Caco-2 (cell line): Measurements from ENCODE around the gene ADGRV1. TPM values are rescaled to one million over a fixed set of nuclear protein-coding genes. Genes with fewer than 3 reads are reported as not detected.
"Not testable (repeated sequence)": the region's sequence is repeated elsewhere in the genome, so short reads cannot be mapped to it uniquely, and the experiment has no call there.

Experiments
- BruUV-seq: library from RNA; stranded (reverse); fragments of 400-500 nt; replicated peaks from 2 replicates; lab custom pipeline; 2021; lab: Mats Ljungman, UMichigan
- CTCF ChIA-PET: fragments of 300-600 bp; sonication (Branson Sonifier 250); formaldehyde crosslinking; loops from one replicate; lab custom pipeline; 2022; ENCODE audit warnings: antibody characterized with exemption; lab: Charles Lee
- POLR2A ChIA-PET: fragments of 300-600 bp; sonication (Branson Sonifier 250); formaldehyde crosslinking; loops from one replicate; lab custom pipeline; 2022; ENCODE audit warnings: antibody characterized with exemption; lab: Charles Lee
- DNase-seq, 2 experiments: peaks; one replicate each; pipeline versions ENCODE4 v3.0.0 to v3.0.0-alpha.2; 2020 to 2022
- H3K27me3 ChIP-seq: replicated peaks from 2 replicates; pipeline ENCODE4 v1.6.0; 2011; ENCODE audit warnings: low read length; ENCODE audit not compliant: control insufficient read depth, insufficient read depth
- H3K36me3 ChIP-seq: 2 replicates; pipeline ENCODE4 v1.5.1; 2011; ENCODE audit warnings: low read length; ENCODE audit not compliant: control insufficient read depth, insufficient read depth
- H3K4me1 ChIP-seq: fragments of 250-450 bp; sonication (Bioruptor Pico); 2 replicates; pipeline ENCODE4 v1.5.1; 2020; ENCODE audit warnings: mild to moderate bottlenecking
- H3K4me3 ChIP-seq: 2 replicates; pipeline ENCODE4 v1.5.1; 2011; ENCODE audit warnings: low read depth, mild to moderate bottlenecking, control low read depth, low read length
- H3K9me3 ChIP-seq: fragments of 250-450 bp; sonication (Bioruptor Pico); 2 replicates; pipeline ENCODE4 v1.5.1; 2020; ENCODE audit warnings: mild to moderate bottlenecking, moderate library complexity
- H3K27ac Mint-ChIP-seq: one replicate; pipeline ENCODE4 v1.8.0; 2022; ENCODE audit warnings: mixed read lengths; ENCODE audit not compliant: unreplicated experiment
- H3K27me3 Mint-ChIP-seq: one replicate; pipeline ENCODE4 v1.8.0; 2022; ENCODE audit warnings: mixed read lengths; ENCODE audit not compliant: insufficient read depth, unreplicated experiment
- H3K36me3 Mint-ChIP-seq: one replicate; pipeline ENCODE4 v1.8.0; 2022; ENCODE audit warnings: mild to moderate bottlenecking, mixed read lengths; ENCODE audit not compliant: insufficient read depth, unreplicated experiment
- H3K4me1 Mint-ChIP-seq: one replicate; pipeline ENCODE4 v1.8.0; 2022; ENCODE audit warnings: low read depth, mixed read lengths; ENCODE audit not compliant: unreplicated experiment
- H3K4me3 Mint-ChIP-seq: one replicate; pipeline ENCODE4 v1.8.0; 2022; ENCODE audit warnings: mild to moderate bottlenecking, moderate library complexity, mixed read lengths; ENCODE audit not compliant: unreplicated experiment
- H3K9me3 Mint-ChIP-seq: one replicate; pipeline ENCODE4 v1.8.0; 2022; ENCODE audit warnings: mixed read lengths; ENCODE audit not compliant: unreplicated experiment
- intact Hi-C: fragments of 100-400 bp; cut with micrococcal nuclease; formaldehyde crosslinking; loops from one replicate; pipeline ENCODE4 v1.10.0; 2022; ENCODE audit not compliant: unreplicated experiment
- total RNA-seq: library from RNA; stranded (reverse); gene quantifications from 2 replicates; pipeline ENCODE4 v1.2.3, GENCODE V29; 2022
- TF ChIP-seq, protein P1 (sequence below), 2 experiments: fragments of 200-600 bp in 1 of 2; IDR thresholded peaks; 1 replicate in 1 of 2; 2 replicates in 1 of 2; pipeline versions ENCODE4 v1.5.1 to v1.8.0; 2011 to 2022; ENCODE audit warnings: antibody characterized with exemption in 1 of 2, control low read depth in 1 of 2, inconsistent platforms in 1 of 2, low read depth in 1 of 2, low read length in 1 of 2, mild to moderate bottlenecking in 1 of 2, moderate library complexity in 1 of 2; ENCODE audit not compliant: insufficient read depth in 1 of 2, severe bottlenecking in 1 of 2, unreplicated experiment in 1 of 2

ADGRV1 gene
- total RNA-seq, 1 experiment from 2014 or later: 23.2 TPM

DNA sequence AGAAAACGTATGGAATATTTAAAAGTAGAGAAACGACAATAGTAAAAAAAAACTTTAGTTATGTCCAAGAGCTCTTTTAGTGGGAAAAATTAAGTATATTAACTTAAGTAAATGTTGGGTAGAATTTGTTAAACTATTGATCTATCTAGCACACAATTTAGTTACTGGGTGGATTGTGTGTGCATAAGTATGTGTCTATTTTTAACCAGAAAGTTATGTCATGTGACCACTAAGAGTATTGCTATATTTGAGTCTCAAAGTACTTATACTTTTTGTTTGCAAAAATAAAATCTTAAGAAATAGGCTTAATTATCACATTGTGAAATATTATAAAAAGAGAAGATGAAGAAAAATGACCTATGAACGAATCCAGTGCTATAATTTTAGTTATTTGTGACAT is 56.8 kb downstream of the ADGRV1 start:
- DNase-seq: no peak
- intact Hi-C loops: no loop called here
- BruUV-seq: no TSS peak
- Histone ChIP-seq H3K9me3 (no peaks in the 10 kb centered on the region), H3K4me3 (no peak overlapping the region), H3K36me3 (no peaks in the 10 kb centered on the region), H3K4me1 (no peaks in the 10 kb centered on the region), H3K27me3 (no peaks in the 10 kb centered on the region; the same call in 1 of the 2 replicates)
- no peak overlapping the region for H3K4me3 Mint-ChIP-seq
- no peaks in the 10 kb centered on the region for H3K9me3 Mint-ChIP-seq
- no peaks in the 10 kb centered on the region for H3K36me3 Mint-ChIP-seq
- H3K4me1 Mint-ChIP-seq: no peaks in the 10 kb centered on the region
- no peak overlapping the region for H3K27ac Mint-ChIP-seq
- H3K27me3 Mint-ChIP-seq: peaks cover 10% of the 10 kb centered on the region
- ChIA-PET POLR2A (no interaction called here), CTCF (no interaction called here)
- TF ChIP-seq, protein P1, sequence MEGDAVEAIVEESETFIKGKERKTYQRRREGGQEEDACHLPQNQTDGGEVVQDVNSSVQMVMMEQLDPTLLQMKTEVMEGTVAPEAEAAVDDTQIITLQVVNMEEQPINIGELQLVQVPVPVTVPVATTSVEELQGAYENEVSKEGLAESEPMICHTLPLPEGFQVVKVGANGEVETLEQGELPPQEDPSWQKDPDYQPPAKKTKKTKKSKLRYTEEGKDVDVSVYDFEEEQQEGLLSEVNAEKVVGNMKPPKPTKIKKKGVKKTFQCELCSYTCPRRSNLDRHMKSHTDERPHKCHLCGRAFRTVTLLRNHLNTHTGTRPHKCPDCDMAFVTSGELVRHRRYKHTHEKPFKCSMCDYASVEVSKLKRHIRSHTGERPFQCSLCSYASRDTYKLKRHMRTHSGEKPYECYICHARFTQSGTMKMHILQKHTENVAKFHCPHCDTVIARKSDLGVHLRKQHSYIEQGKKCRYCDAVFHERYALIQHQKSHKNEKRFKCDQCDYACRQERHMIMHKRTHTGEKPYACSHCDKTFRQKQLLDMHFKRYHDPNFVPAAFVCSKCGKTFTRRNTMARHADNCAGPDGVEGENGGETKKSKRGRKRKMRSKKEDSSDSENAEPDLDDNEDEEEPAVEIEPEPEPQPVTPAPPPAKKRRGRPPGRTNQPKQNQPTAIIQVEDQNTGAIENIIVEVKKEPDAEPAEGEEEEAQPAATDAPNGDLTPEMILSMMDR (IDR thresholded peaks at IDR 0.05; ENCODE audit: insufficient read depth in 1 of 2, low read depth in 1 of 2, low read length in 1 of 2, severe bottlenecking in 1 of 2, unreplicated experiment in 1 of 2): no peak

DNA sequence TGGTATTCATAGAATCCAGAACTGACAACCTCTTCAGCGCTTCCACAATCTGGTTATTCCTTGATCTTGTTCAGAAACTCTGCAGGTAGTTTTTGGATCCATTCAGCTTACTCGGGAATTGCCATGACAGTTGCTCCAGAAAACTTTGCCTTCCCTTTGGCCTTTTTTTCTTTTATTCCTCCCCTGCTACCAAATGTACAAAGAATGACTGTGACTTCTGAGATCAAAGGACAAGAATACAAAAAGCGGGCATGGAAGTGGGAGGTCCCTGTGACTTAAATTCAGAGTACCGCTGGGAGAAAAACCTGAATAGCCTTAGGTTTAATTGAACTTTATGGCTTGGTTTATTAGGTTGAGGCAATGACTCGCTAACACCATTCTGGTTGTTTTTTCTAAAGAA is 59.5 kb downstream of the ADGRV1 start:
- TF ChIP-seq, protein P1 (IDR thresholded peaks at IDR 0.05; ENCODE audit: insufficient read depth in 1 of 2, low read depth in 1 of 2, low read length in 1 of 2, severe bottlenecking in 1 of 2, unreplicated experiment in 1 of 2): no peak
- Histone ChIP-seq H3K4me1 (no peaks in the 10 kb centered on the region), H3K27me3 (no peaks in the 10 kb centered on the region), H3K36me3 (no peaks in the 10 kb centered on the region), H3K9me3 (no peaks in the 10 kb centered on the region), H3K4me3 (no peak overlapping the region)
- no peak overlapping the region for H3K4me3 Mint-ChIP-seq
- no peak for DNase-seq
- BruUV-seq: no TSS peak
- peaks cover 7% of the 10 kb centered on the region for H3K27me3 Mint-ChIP-seq
- no peaks in the 10 kb centered on the region for H3K4me1 Mint-ChIP-seq
- ChIA-PET CTCF (no interaction called here), POLR2A (no interaction called here)
- intact Hi-C loops: no loop called here
- no peaks in the 10 kb centered on the region for H3K9me3 Mint-ChIP-seq
- H3K27ac Mint-ChIP-seq: no peak overlapping the region
- no peaks in the 10 kb centered on the region for H3K36me3 Mint-ChIP-seq

DNA sequence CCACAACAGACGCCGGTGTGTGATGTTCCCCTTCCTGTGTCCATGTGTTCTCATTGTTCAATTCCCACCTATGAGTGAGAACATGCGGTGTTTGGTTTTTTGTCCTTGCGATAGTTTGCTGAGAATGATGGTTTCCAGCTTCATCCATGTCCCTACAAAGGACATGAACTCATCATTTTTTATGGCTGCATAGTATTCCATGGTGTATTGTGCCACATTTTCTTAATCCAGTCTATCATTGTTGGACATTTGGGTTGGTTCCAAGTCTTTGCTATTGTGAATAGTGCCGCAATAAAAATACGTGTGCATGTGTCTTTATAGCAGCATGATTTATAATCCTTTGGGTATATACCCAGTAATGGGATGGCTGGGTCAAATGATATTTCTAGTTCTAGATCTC is 61.2 kb downstream of the ADGRV1 start:
- H3K27me3 Mint-ChIP-seq, H3K9me3 ChIP-seq, H3K36me3 ChIP-seq, POLR2A ChIA-PET, H3K9me3 Mint-ChIP-seq, H3K4me3 Mint-ChIP-seq, H3K36me3 Mint-ChIP-seq, BruUV-seq, H3K4me1 ChIP-seq, DNase-seq, H3K27me3 ChIP-seq, H3K4me1 Mint-ChIP-seq, H3K4me3 ChIP-seq, CTCF ChIA-PET, intact Hi-C loops, H3K27ac Mint-ChIP-seq: not testable (repeated sequence)

DNA sequence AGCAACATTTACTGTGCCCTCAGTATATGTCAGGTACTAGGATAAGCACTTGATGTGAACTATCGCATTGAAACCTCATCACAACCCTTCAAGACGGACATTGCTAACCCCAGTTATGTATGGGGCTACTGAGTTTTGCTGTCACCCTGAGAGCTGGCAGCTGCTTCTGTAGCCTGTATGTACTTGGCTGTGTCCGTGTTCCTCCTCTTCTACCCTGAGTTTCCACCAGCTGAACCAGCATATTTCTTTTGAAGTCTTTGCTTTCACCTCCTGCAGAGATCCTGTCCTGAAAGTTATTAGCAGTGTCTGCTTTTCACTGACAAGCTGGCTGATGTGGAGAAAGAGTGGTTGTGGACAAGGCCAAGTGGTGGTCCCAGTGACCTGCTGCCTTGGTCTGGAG is 63.3 kb downstream of the ADGRV1 start:
- ChIA-PET CTCF (no interaction called here), POLR2A (interaction anchor here (0.6 kb wide), 1 partner anchor 566 kb away, joined by 3 read pairs; no protein-coding TSS in a partner anchor)
- no peaks in the 10 kb centered on the region for H3K4me1 ChIP-seq
- H3K4me3 ChIP-seq: no peak overlapping the region
- Mint-ChIP-seq H3K9me3 (no peaks in the 10 kb centered on the region), H3K4me3 (no peak overlapping the region), H3K4me1 (no peaks in the 10 kb centered on the region), H3K27me3 (peaks cover under 1% of the 10 kb centered on the region), H3K27ac (no peak overlapping the region), H3K36me3 (no peaks in the 10 kb centered on the region)
- intact Hi-C loops: no loop called here
- no peak for DNase-seq
- no peaks in the 10 kb centered on the region for H3K36me3 ChIP-seq
- no TSS peak for BruUV-seq
- TF ChIP-seq, protein P1 (IDR thresholded peaks at IDR 0.05; ENCODE audit: insufficient read depth in 1 of 2, low read depth in 1 of 2, low read length in 1 of 2, severe bottlenecking in 1 of 2, unreplicated experiment in 1 of 2): no peak
- no peaks in the 10 kb centered on the region for H3K9me3 ChIP-seq
- no peaks in the 10 kb centered on the region for H3K27me3 ChIP-seq
